OCI-LY7 (cell line): Measurements from ENCODE around the gene GRAMD1B. TPM values are rescaled to one million over a fixed set of nuclear protein-coding genes. Genes with fewer than 3 reads are reported as not detected.
A peak's percentile ranks its signal among the peaks of the same experiment; 100 is the strongest.

ENCODE experiments used
- BruUV-seq: library from RNA; stranded (reverse); fragments of 400-500 nt; replicated peaks from 2 replicates; lab custom pipeline; 2021; lab: Mats Ljungman, UMichigan
- CTCF ChIA-PET: fragments of 300-600 bp; sonication (Branson Sonifier 250); formaldehyde crosslinking; loops from one replicate; lab custom pipeline; 2022; ENCODE audit warnings: antibody characterized with exemption; ENCODE audit not compliant: unreplicated experiment; lab: Charles Lee
- POLR2A ChIA-PET: fragments of 300-600 bp; sonication (Branson Sonifier 250); formaldehyde crosslinking; loops from one replicate; lab custom pipeline; 2022; ENCODE audit warnings: antibody characterized with exemption; lab: Charles Lee
- DNase-seq: peaks from one replicate; pipeline ENCODE4 v3.0.0-alpha.2; 2015; ENCODE audit warnings: low spot score
- H2AFZ ChIP-seq: fragments of 200-600 bp; sonication (generic), shearing (Covaris generic); 2 replicates; pipeline ENCODE4 v1.6.1; 2014; ENCODE audit warnings: mild to moderate bottlenecking, antibody characterized with exemption, low read length, moderate library complexity
- H3K27ac ChIP-seq: fragments of 200-600 bp; sonication (generic); 2 replicates; pipeline ENCODE4 v1.5.1; 2014; ENCODE audit warnings: mixed run types, low read depth, mild to moderate bottlenecking, moderate library complexity, low read length, inconsistent platforms; ENCODE audit not compliant: poor library complexity, severe bottlenecking
- H3K36me3 ChIP-seq: fragments of 200-600 bp; sonication (generic); 2 replicates; pipeline ENCODE4 v1.6.1; 2014; ENCODE audit warnings: mild to moderate bottlenecking, antibody characterized with exemption, low read length, moderate library complexity, mixed read lengths; ENCODE audit not compliant: insufficient read depth
- H3K4me1 ChIP-seq: fragments of 200-600 bp; sonication (generic); 2 replicates; pipeline ENCODE4 v1.5.1; 2014; ENCODE audit warnings: mild to moderate bottlenecking, low read length; ENCODE audit not compliant: insufficient read depth, poor library complexity, severe bottlenecking
- H3K4me2 ChIP-seq: fragments of 200-600 bp; sonication (generic); 2 replicates; pipeline ENCODE4 v1.6.1; 2014; ENCODE audit warnings: mild to moderate bottlenecking, low read length
- H3K4me3 ChIP-seq: fragments of 200-600 bp; sonication (generic); 2 replicates; pipeline ENCODE4 v1.5.1; 2014; ENCODE audit warnings: mild to moderate bottlenecking, low read depth, low read length; ENCODE audit not compliant: poor library complexity, severe bottlenecking
- H3K79me2 ChIP-seq: fragments of 200-600 bp; sonication (generic); 2 replicates; pipeline ENCODE4 v1.6.1; 2016; ENCODE audit warnings: low read depth, mild to moderate bottlenecking, low read length, moderate library complexity, mixed read lengths; ENCODE audit not compliant: insufficient read depth
- H3K9me2 ChIP-seq: fragments of 200-600 bp; sonication (generic); 2 replicates; pipeline ENCODE4 v1.6.1; 2016; ENCODE audit warnings: mild to moderate bottlenecking, low read length, mixed read lengths; ENCODE audit not compliant: insufficient read depth
- H3K9me3 ChIP-seq: fragments of 200-600 bp; sonication (generic); 2 replicates; pipeline ENCODE4 v1.6.1; 2014; ENCODE audit warnings: mild to moderate bottlenecking, mixed run types, low read length, mixed read lengths
- H4K20me1 ChIP-seq: fragments of 200-600 bp; sonication (generic); 2 replicates; pipeline ENCODE4 v1.6.1; 2014; ENCODE audit warnings: mild to moderate bottlenecking, antibody characterized with exemption, low read length, moderate library complexity, mixed read lengths; ENCODE audit not compliant: insufficient read depth
- CTCF ChIP-seq: fragments of 200-600 bp; sonication (generic); conservative IDR thresholded peaks from 2 replicates; pipeline ENCODE4 v1.5.1; 2014; ENCODE audit warnings: mild to moderate bottlenecking, antibody characterized with exemption, low read length, moderate library complexity, mixed read lengths
- EZH2phosphoT487 ChIP-seq: fragments of 200-600 bp; sonication (generic); IDR thresholded peaks from 2 replicates; pipeline ENCODE4 v1.6.1; 2018; ENCODE audit warnings: low read depth, borderline replicate concordance, mild to moderate bottlenecking, mixed run types, antibody characterized with exemption, low read length, moderate library complexity, mixed read lengths
- intact Hi-C: fragments of 100-400 bp; cut with micrococcal nuclease; formaldehyde crosslinking; loops from one replicate; pipeline ENCODE4 v1.10.0; 2022; ENCODE audit not compliant: unreplicated experiment
- total RNA-seq, 2 experiments: library from RNA; depleted of rRNA in 1 of 2; stranded (reverse); fragments of >200 nt in 1 of 2; shearing (Covaris generic) in 1 of 2; gene quantifications; 2 replicates each; pipeline ENCODE4 v1.2.3, GENCODE V29; 2014 to 2022

GRAMD1B gene
- total RNA-seq, 2 experiments from 2014 or later = 0.16 TPM; not detected in 1

GRCh38 chr11:123640677-123641494 lies 210.8 kb downstream of the GRAMD1B start:
- no peak overlapping the region for H3K4me3 ChIP-seq
- DNase-seq = peak; percentile 50
- CTCF ChIA-PET = no interaction called here
- no peaks in the 10 kb centered on the region for H3K9me3 ChIP-seq
- TF ChIP-seq CTCF (peak; percentile 89), EZH2phosphoT487 (no peak)
- BruUV-seq = no TSS peak
- no peak overlapping the region for H3K27ac ChIP-seq
- peak overlapping the region; percentile 4; the same call in 1 of the 2 replicates for H2AFZ ChIP-seq
- intact Hi-C loops = loop anchor here (1.0 to 10.0 kb wide), 3 partner anchors 66 to 684 kb away; partner anchors contain the start of gene OR8D2
- H3K36me3 ChIP-seq = no peaks in the 10 kb centered on the region
- no peaks in the 10 kb centered on the region for H3K79me2 ChIP-seq
- no peak overlapping the region for H3K4me2 ChIP-seq
- POLR2A ChIA-PET = interaction anchor here (0.7 kb wide), 1 partner anchor 69 kb away, joined by 4 read pairs; no protein-coding TSS in a partner anchor
- H4K20me1 ChIP-seq = no peaks in the 10 kb centered on the region
- no peaks in the 10 kb centered on the region for H3K9me2 ChIP-seq
- no peaks in the 10 kb centered on the region for H3K4me1 ChIP-seq

DNA sequence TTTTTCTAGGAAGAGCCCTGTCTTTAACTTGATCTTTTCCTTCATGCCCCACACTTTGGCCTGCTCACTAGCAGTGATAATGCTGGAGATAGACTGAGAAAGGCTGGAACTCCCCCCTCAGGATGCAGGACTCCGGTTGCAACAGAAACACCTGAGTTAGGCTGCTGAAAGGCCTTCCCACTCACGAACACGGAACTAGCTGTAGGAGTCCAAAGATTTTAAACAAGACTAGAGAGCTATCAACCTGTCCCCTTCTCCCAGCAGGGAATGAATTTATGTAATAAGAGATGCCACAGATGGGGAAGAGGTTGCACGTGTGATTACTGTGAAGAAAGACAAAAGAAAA lies 211.4 kb downstream of the GRAMD1B start:
- Histone ChIP-seq H3K9me2 (no peaks in the 10 kb centered on the region), H3K79me2 (no peaks in the 10 kb centered on the region), H3K9me3 (no peaks in the 10 kb centered on the region), H3K4me1 (no peaks in the 10 kb centered on the region), H3K27ac (no peak overlapping the region), H2AFZ (peak overlapping the region; percentile 4; the same call in 1 of the 2 replicates), H3K4me3 (no peak overlapping the region), H3K4me2 (no peak overlapping the region), H4K20me1 (no peaks in the 10 kb centered on the region), H3K36me3 (no peaks in the 10 kb centered on the region)
- no peak for DNase-seq
- intact Hi-C loops = loop anchor here (1.0 to 10.0 kb wide), 3 partner anchors 66 to 683 kb away; partner anchors contain the start of gene OR8D2
- POLR2A ChIA-PET = no interaction called here
- CTCF ChIA-PET = interaction anchor here (1.0 kb wide), 1 partner anchor 66 kb away, joined by 3 read pairs; no protein-coding TSS in a partner anchor
- TF ChIP-seq CTCF = no peak
- TF ChIP-seq EZH2phosphoT487 = no peak
- no TSS peak for BruUV-seq
